Liver (tissue), 3 donors: ENCODE results near the gene CPNE9.

Experiments
- CTCF ChIP-seq: fragments of 150-350 bp; IDR thresholded peaks from 2 replicates; pipeline ENCODE4 v1.5.1; 2017; ENCODE audit warnings: improper control_type of control experiment, low read depth, low read length; ENCODE audit not compliant: missing input control
- REST ChIP-seq: IDR thresholded peaks from 2 replicates; pipeline ENCODE4 v1.6.1; 2016; ENCODE audit warnings: antibody characterized with exemption, mild to moderate bottlenecking
- TAF1 ChIP-seq: conservative IDR thresholded peaks from 2 replicates; pipeline ENCODE4 v1.6.1; 2016; ENCODE audit warnings: antibody characterized with exemption, mild to moderate bottlenecking
- donor health status: healthy.
- donor health status: healthy.

GRCh38 chr3:9770276-9770812 is 66.7 kb downstream of the CPNE9 start:
- TF ChIP-seq CTCF = no peak
- TF ChIP-seq TAF1 = no peak
- peak; percentile 28 for TF ChIP-seq REST
